ENCODE data around the gene PTPRT.

- TF ChIP-seq, protein P1, sequence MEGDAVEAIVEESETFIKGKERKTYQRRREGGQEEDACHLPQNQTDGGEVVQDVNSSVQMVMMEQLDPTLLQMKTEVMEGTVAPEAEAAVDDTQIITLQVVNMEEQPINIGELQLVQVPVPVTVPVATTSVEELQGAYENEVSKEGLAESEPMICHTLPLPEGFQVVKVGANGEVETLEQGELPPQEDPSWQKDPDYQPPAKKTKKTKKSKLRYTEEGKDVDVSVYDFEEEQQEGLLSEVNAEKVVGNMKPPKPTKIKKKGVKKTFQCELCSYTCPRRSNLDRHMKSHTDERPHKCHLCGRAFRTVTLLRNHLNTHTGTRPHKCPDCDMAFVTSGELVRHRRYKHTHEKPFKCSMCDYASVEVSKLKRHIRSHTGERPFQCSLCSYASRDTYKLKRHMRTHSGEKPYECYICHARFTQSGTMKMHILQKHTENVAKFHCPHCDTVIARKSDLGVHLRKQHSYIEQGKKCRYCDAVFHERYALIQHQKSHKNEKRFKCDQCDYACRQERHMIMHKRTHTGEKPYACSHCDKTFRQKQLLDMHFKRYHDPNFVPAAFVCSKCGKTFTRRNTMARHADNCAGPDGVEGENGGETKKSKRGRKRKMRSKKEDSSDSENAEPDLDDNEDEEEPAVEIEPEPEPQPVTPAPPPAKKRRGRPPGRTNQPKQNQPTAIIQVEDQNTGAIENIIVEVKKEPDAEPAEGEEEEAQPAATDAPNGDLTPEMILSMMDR (IDR thresholded peaks at IDR 0.05; ENCODE audit: low read depth, low read length, missing input control) = no peak
- no peak for TF ChIP-seq MAX (IDR thresholded peaks at IDR 0.05)
- TF ChIP-seq FOXA2 (IDR thresholded peaks at IDR 0.05) = no peak
- TF ChIP-seq YY1 (IDR thresholded peaks at IDR 0.05) = no peak
- no peak for TF ChIP-seq JUND (IDR thresholded peaks at IDR 0.05)
- no peak for TF ChIP-seq SP1 (IDR thresholded peaks at IDR 0.05)
- TF ChIP-seq, protein P2, sequence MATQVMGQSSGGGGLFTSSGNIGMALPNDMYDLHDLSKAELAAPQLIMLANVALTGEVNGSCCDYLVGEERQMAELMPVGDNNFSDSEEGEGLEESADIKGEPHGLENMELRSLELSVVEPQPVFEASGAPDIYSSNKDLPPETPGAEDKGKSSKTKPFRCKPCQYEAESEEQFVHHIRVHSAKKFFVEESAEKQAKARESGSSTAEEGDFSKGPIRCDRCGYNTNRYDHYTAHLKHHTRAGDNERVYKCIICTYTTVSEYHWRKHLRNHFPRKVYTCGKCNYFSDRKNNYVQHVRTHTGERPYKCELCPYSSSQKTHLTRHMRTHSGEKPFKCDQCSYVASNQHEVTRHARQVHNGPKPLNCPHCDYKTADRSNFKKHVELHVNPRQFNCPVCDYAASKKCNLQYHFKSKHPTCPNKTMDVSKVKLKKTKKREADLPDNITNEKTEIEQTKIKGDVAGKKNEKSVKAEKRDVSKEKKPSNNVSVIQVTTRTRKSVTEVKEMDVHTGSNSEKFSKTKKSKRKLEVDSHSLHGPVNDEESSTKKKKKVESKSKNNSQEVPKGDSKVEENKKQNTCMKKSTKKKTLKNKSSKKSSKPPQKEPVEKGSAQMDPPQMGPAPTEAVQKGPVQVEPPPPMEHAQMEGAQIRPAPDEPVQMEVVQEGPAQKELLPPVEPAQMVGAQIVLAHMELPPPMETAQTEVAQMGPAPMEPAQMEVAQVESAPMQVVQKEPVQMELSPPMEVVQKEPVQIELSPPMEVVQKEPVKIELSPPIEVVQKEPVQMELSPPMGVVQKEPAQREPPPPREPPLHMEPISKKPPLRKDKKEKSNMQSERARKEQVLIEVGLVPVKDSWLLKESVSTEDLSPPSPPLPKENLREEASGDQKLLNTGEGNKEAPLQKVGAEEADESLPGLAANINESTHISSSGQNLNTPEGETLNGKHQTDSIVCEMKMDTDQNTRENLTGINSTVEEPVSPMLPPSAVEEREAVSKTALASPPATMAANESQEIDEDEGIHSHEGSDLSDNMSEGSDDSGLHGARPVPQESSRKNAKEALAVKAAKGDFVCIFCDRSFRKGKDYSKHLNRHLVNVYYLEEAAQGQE (IDR thresholded peaks at IDR 0.05) = no peak
- TF ChIP-seq RAD21 (IDR thresholded peaks at IDR 0.05) = no peak
- TF ChIP-seq NR2F2 (IDR thresholded peaks at IDR 0.05) = no peak
- no peak for TF ChIP-seq FOXA1 (IDR thresholded peaks at IDR 0.05)
- TF ChIP-seq RXRA (IDR thresholded peaks at IDR 0.05) = no peak
Measured at GRCh38 chr20:43205699-43206098, 16.0 kb upstream of the PTPRT start.

Measured in liver (tissue), 3 donors.